Neural cell (in vitro differentiated cells): ENCODE measurements around the gene ELF1.

ENCODE experiments used
- CTCF ChIP-seq: fragments of 450-650 bp; IDR thresholded peaks from 2 replicates; pipeline ENCODE4 v1.5.1; 2014; ENCODE audit warnings: antibody characterized with exemption, mild to moderate bottlenecking, moderate library complexity; ENCODE audit not compliant: poor library complexity, severe bottlenecking
- EP300 ChIP-seq: fragments of 450-650 bp; conservative IDR thresholded peaks from 2 replicates; pipeline ENCODE4 v1.6.1; 2014; ENCODE audit warnings: antibody characterized with exemption, mild to moderate bottlenecking, moderate library complexity; ENCODE audit not compliant: poor library complexity, severe bottlenecking
- POLR2AphosphoS5 ChIP-seq: IDR thresholded peaks from 2 replicates; pipeline ENCODE4 v1.6.1; 2012
- TF ChIP-seq, protein P1 (sequence below): IDR thresholded peaks from 2 replicates; pipeline ENCODE4 v1.6.1; 2012; ENCODE audit warnings: borderline replicate concordance

DNA sequence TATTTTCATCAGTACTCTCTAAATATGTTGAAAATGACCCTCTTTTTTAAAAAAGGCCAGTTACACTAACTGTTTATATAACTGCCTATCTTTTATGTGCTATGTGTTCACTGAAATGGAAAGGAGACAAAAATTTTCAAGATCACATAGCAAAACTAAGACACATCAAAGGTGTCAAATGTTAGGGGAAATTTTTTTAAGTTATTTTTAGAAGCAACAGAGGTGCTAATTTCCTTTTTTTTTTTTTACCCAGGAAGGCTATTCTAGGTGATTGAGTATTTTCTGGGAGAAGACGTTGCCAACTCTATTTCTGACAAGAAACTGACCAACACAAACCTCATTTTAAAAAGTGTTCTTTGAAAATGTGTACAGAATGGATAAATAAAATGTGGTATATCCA, 45.7 kb downstream of the ELF1 start:
- no peak for TF ChIP-seq POLR2AphosphoS5
- TF ChIP-seq, protein P1, sequence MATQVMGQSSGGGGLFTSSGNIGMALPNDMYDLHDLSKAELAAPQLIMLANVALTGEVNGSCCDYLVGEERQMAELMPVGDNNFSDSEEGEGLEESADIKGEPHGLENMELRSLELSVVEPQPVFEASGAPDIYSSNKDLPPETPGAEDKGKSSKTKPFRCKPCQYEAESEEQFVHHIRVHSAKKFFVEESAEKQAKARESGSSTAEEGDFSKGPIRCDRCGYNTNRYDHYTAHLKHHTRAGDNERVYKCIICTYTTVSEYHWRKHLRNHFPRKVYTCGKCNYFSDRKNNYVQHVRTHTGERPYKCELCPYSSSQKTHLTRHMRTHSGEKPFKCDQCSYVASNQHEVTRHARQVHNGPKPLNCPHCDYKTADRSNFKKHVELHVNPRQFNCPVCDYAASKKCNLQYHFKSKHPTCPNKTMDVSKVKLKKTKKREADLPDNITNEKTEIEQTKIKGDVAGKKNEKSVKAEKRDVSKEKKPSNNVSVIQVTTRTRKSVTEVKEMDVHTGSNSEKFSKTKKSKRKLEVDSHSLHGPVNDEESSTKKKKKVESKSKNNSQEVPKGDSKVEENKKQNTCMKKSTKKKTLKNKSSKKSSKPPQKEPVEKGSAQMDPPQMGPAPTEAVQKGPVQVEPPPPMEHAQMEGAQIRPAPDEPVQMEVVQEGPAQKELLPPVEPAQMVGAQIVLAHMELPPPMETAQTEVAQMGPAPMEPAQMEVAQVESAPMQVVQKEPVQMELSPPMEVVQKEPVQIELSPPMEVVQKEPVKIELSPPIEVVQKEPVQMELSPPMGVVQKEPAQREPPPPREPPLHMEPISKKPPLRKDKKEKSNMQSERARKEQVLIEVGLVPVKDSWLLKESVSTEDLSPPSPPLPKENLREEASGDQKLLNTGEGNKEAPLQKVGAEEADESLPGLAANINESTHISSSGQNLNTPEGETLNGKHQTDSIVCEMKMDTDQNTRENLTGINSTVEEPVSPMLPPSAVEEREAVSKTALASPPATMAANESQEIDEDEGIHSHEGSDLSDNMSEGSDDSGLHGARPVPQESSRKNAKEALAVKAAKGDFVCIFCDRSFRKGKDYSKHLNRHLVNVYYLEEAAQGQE, result no peak
- TF ChIP-seq EP300, result no peak
- TF ChIP-seq CTCF, result no peak
